Pancreas (tissue), 10 donors: ENCODE measurements around the gene DHX30. TPM values are rescaled to one million over a fixed set of nuclear protein-coding genes. Genes with fewer than 3 reads are reported as not detected.
"Not testable (repeated sequence)": the region's sequence is repeated elsewhere in the genome, so short reads cannot be mapped to it uniquely, and the experiment has no call there.

Experiments
- ATAC-seq, 4 donors: fragments of 200-7000 bp; cut with Tn5 transposase; one replicate each; pipeline versions ENCODE4 v1.8.0 to v1.9.1; 2020; ENCODE audit warnings: mild to moderate bottlenecking in 4 of 4, moderate library complexity in 4 of 4
- DNase-seq, 6 donors: peaks; one replicate each; pipeline ENCODE4 v3.0.0-alpha.2; 2020
- FAIRE-seq: peaks from 2 replicates; lab custom pipeline; 2012; peaks lifted over from hg19 to GRCh38; lab: Jason Lieb, UNC
- H3K27ac ChIP-seq, 4 donors: fragments of 200-600 bp; sonication (generic); 1 replicate in 3 of 4; 2 replicates in 1 of 4; pipeline versions ENCODE4 v1.5.0 to v1.8.0; 2020
- H3K27me3 ChIP-seq, 4 donors: fragments of 200-600 bp; one replicate each; pipeline ENCODE4 v1.8.0; 2021
- H3K36me3 ChIP-seq, 3 donors: fragments of 200-600 bp; sonication (generic) in 1 of 3; one replicate each; pipeline versions ENCODE4 v1.5.0 to v1.8.0; 2020 to 2021
- H3K4me1 ChIP-seq, 3 donors: fragments of 200-600 bp; one replicate each; pipeline ENCODE4 v1.8.0; 2021
- H3K4me3 ChIP-seq, 4 donors: fragments of 200-600 bp; sonication (generic) in 2 of 4; one replicate each; pipeline versions ENCODE4 v1.5.0 to v1.8.0; 2020 to 2021
- H3K9me3 ChIP-seq, 4 donors: fragments of 200-600 bp; one replicate each; pipeline ENCODE4 v1.8.0; 2021
- CTCF ChIP-seq, 4 donors: fragments of 200-600 bp; sonication (generic) in 3 of 4; IDR thresholded peaks; one replicate each; pipeline versions ENCODE4 v1.5.0 to v1.8.0; 2021; ENCODE audit warnings: antibody characterized with exemption in 4 of 4
- WGBS, 2 donors: extraction: QIAGEN DNeasy Blood & Tissue Kit; methylation state at CpG; one replicate each; pipeline ENCODE4 v1.1.7; 2013; 5-methylcytosine and 5-hydroxymethylcytosine counted together
- intact Hi-C, 3 donors: fragments of 100-400 bp; cut with DNase I; formaldehyde crosslinking; loops; one replicate each; pipeline versions ENCODE4 v1.11.1 to v1.14.2; 2022
- polyA plus RNA-seq, 2 donors: library from polyadenylated mRNA; stranded (reverse); fragments of 200-250 nt; gene quantifications; one replicate each; pipeline ENCODE4 v1.2.3, GENCODE V29; 2013
- total RNA-seq, 6 donors: library from RNA; stranded (reverse); fragmentation: NEBNext Ultra II Directional in 4 of 6; extraction: Animal tissue kit (Norgen Biotek cat#: 25700) in 4 of 6; gene quantifications; one replicate each; pipeline versions ENCODE4 v1.2.1 to v1.2.4, GENCODE V29; 2021 to 2023
- donor health status: healthy with polysubstance abuse.
- donor health status: DM: no; HTN: no; CAD: no; lungs with moderate emphysema.
- donor health status: DM: no; HTN: no; CAD: no.
- donor health status: control.
- donor health status: control.
- donor health status: Bipolar disorder and iron deficiency.
- donor health status: DM: yes; HTN: yes; CAD: no.
- donor health status: DM: no; HTN: no; CAD: no.
- donor health status: DM: no; HTN: no; CAD: no.
- donor health status: DM: yes; HTN: yes; CAD: no.

DHX30 gene
- total and polyA plus RNA-seq, 8 donors, result 19.7 to 53.8 (median 23.7) TPM

DNA sequence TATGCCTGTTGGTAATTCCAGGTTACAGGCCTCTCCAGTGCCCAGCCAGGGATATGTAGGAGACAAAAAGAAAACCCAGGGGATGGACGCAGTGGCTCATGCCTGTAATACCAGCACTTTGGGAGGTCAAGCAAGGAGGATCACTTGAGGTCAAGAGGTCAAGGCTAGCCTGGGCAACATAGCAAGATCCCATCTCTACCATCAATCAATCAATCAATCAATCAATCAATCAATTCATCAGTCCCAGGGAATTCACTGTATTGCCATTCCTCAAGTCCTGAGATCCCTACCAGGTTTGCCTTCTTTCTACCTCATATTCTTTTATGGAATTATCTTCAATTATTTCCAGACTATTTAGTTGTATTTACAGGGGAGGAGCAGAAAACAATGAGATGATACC is 82.2 kb downstream of the DHX30 start:
- DNase-seq, result no peak
- Histone ChIP-seq H3K27ac (no peak overlapping the region), H3K27me3 (no peaks in the 10 kb centered on the region), H3K9me3 (no peaks in the 10 kb centered on the region), H3K4me1 (no peaks in the 10 kb centered on the region), H3K36me3 (no peaks in the 10 kb centered on the region), H3K4me3 (no peak overlapping the region)
- no peak for TF ChIP-seq CTCF (IDR thresholded peaks at IDR 0.05)
- intact Hi-C loops, result no loop called here
- 98 to 100% methylated on average over 1 of the region's 1 CpG for WGBS, 2 donors
- no peak for FAIRE-seq
- ATAC-seq, result no peak

DNA sequence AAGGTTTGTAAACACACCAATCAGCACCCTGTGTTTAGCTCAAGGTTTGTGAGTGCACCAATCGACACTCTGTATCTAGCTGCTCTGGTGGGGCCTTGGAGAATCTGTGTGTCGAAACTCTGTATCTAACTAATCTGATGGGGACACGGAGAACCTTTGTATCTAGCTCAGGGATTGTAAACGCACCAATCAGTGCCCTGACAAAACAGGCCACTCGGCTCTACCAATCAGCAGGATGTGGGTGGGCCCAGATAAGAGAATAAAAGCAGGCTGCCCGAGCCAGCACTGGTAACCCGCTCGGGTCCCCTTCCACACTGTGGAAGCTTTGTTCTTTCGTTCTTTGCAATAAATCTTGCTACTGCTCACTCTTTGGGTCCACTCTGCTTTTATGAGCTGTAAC is 85.1 kb downstream of the DHX30 start:
- H3K4me1 ChIP-seq, H3K9me3 ChIP-seq, H3K36me3 ChIP-seq, intact Hi-C loops, H3K4me3 ChIP-seq, H3K27me3 ChIP-seq, DNase-seq, ATAC-seq, H3K27ac ChIP-seq, FAIRE-seq: not testable (repeated sequence)
- 86% methylated on average over 9 of the region's 9 CpGs for WGBS, 2 donors

GRCh38 chr3:47888986-47889757 is 86.2 kb downstream of the DHX30 start:
- Histone ChIP-seq H3K4me3 (no peak overlapping the region), H3K27me3 (no peaks in the 10 kb centered on the region), H3K9me3 (no peaks in the 10 kb centered on the region), H3K27ac (no peak overlapping the region), H3K4me1 (no peaks in the 10 kb centered on the region), H3K36me3 (no peaks in the 10 kb centered on the region)
- WGBS, 2 donors, result 88 to 98% methylated on average over 4 of the region's 4 CpGs
- FAIRE-seq (no peak), ATAC-seq (no peak), DNase-seq (no peak)
- intact Hi-C loops, result no loop called here
- no peak for TF ChIP-seq CTCF (IDR thresholded peaks at IDR 0.05)

GRCh38 chr3:47890126-47890827 is 87.3 kb downstream of the DHX30 start:
- Histone ChIP-seq H3K4me1 (no peaks in the 10 kb centered on the region), H3K27me3 (no peaks in the 10 kb centered on the region), H3K27ac (no peak overlapping the region), H3K9me3 (no peaks in the 10 kb centered on the region), H3K36me3 (no peaks in the 10 kb centered on the region), H3K4me3 (no peak overlapping the region)
- no peak for TF ChIP-seq CTCF (IDR thresholded peaks at IDR 0.05)
- DNase-seq, result no peak
- intact Hi-C loops, result no loop called here
- no peak for ATAC-seq
- FAIRE-seq, result no peak
- 77 to 80% methylated on average over 3 of the region's 3 CpGs for WGBS, 2 donors

GRCh38 chr3:47890828-47891612 is 88.1 kb downstream of the DHX30 start:
- Histone ChIP-seq H3K36me3 (no peaks in the 10 kb centered on the region), H3K4me3 (no peak overlapping the region), H3K4me1 (no peaks in the 10 kb centered on the region), H3K27ac (no peak overlapping the region), H3K27me3 (no peaks in the 10 kb centered on the region), H3K9me3 (no peaks in the 10 kb centered on the region)
- ATAC-seq (peak in 3 of 4 donors; percentile 37 to 60 (median 50)), FAIRE-seq (no peak), DNase-seq (no peak)
- TF ChIP-seq CTCF (IDR thresholded peaks at IDR 0.05), result no peak
- intact Hi-C loops, result no loop called here
- 79 to 81% methylated on average over 10 of the region's 10 CpGs for WGBS, 2 donors
